HEK293 (cell line): Measurements from ENCODE around the gene ALLC.

Experiments used
- CTCF ChIA-PET: fragments of 350-600 bp; formaldehyde crosslinking; extraction: SDS; loops from one replicate; lab custom pipeline; 2021; ENCODE audit warnings: antibody characterized with exemption; lab: Yijun Ruan, JAX
- POLR2A ChIA-PET: fragments of 300-600 bp; formaldehyde crosslinking; extraction: SDS; loops from one replicate; lab custom pipeline; 2020; ENCODE audit warnings: antibody characterized with exemption, inconsistent platforms; lab: Yijun Ruan, JAX
- H3K27ac ChIP-seq: fragments of 200-500 bp; sonication (Bioruptor generic); 2 replicates; pipeline ENCODE4 v1.5.1; 2014; ENCODE audit warnings: low read depth, low read length, control low read depth, inconsistent platforms; ENCODE audit errors: extremely low read depth
- H3K36me3 ChIP-seq, 2 experiments: fragments of 200-500 bp in 1 of 2; sonication (Bioruptor generic) in 1 of 2; 1 replicate in 1 of 2; 2 replicates in 1 of 2; pipeline ENCODE4 v1.5.1; 2014 to 2017; ENCODE audit warnings: inconsistent platforms in 2 of 2, low read length in 2 of 2; ENCODE audit not compliant: control insufficient read depth in 2 of 2, insufficient read depth in 1 of 2
- H3K4me1 ChIP-seq: fragments of 200-500 bp; sonication (Bioruptor generic); 2 replicates; pipeline ENCODE4 v1.5.1; 2014; ENCODE audit warnings: mild to moderate bottlenecking, low read length, inconsistent platforms; ENCODE audit not compliant: control insufficient read depth, insufficient read depth
- H3K4me3 ChIP-seq: 2 replicates; pipeline ENCODE4 v1.5.1; 2011; ENCODE audit warnings: low read depth, mild to moderate bottlenecking, control low read depth, low read length, moderate library complexity
- H3K9me3 ChIP-seq: fragments of 200-500 bp; sonication (Bioruptor generic); 2 replicates; pipeline ENCODE4 v1.5.1; 2014; ENCODE audit warnings: low read depth, low read length, inconsistent platforms; ENCODE audit not compliant: control insufficient read depth, insufficient read depth
- ATF2 ChIP-seq: fragments of 450-650 bp; formaldehyde crosslinking; IDR thresholded peaks from 2 replicates; pipeline ENCODE4 v1.5.1; 2016; ENCODE audit warnings: missing biosample characterization, missing genetic modification characterization, low read depth
- BCL6B ChIP-seq: fragments of 450-650 bp; formaldehyde crosslinking; IDR thresholded peaks from 2 replicates; pipeline ENCODE4 v1.5.1; 2017; ENCODE audit warnings: missing biosample characterization, missing genetic modification characterization
- GLI4 ChIP-seq: fragments of 450-650 bp; formaldehyde crosslinking; IDR thresholded peaks from 2 replicates; pipeline ENCODE4 v1.5.1; 2016; ENCODE audit warnings: missing biosample characterization, missing genetic modification characterization
- SP3 ChIP-seq: fragments of 450-650 bp; formaldehyde crosslinking; IDR thresholded peaks from 2 replicates; pipeline ENCODE4 v1.5.1; 2016; ENCODE audit warnings: missing biosample characterization, missing genetic modification characterization
- ZBTB1 ChIP-seq: fragments of 450-650 bp; formaldehyde crosslinking; IDR thresholded peaks from 2 replicates; pipeline ENCODE4 v1.5.1; 2016; ENCODE audit warnings: missing biosample characterization, missing genetic modification characterization
- ZBTB21 ChIP-seq: fragments of 450-650 bp; formaldehyde crosslinking; IDR thresholded peaks from 2 replicates; pipeline ENCODE4 v1.5.1; 2017; ENCODE audit warnings: missing biosample characterization, missing genetic modification characterization
- ZIC2 ChIP-seq: fragments of 450-650 bp; formaldehyde crosslinking; IDR thresholded peaks from 2 replicates; pipeline ENCODE4 v1.5.1; 2016; ENCODE audit warnings: missing biosample characterization, missing genetic modification characterization
- ZNF133 ChIP-seq: fragments of 450-650 bp; formaldehyde crosslinking; IDR thresholded peaks from 2 replicates; pipeline ENCODE4 v1.5.1; 2016; ENCODE audit warnings: missing biosample characterization, missing genetic modification characterization
- ZNF362 ChIP-seq: fragments of 450-650 bp; formaldehyde crosslinking; IDR thresholded peaks from 2 replicates; pipeline ENCODE4 v1.5.1; 2016; ENCODE audit warnings: missing biosample characterization, missing genetic modification characterization
- ZNF37A ChIP-seq: fragments of 450-650 bp; IDR thresholded peaks from 2 replicates; pipeline ENCODE4 v1.5.1; 2018; ENCODE audit warnings: missing biosample characterization, missing genetic modification characterization
- ZNF416 ChIP-seq: fragments of 450-650 bp; formaldehyde crosslinking; IDR thresholded peaks from 2 replicates; pipeline ENCODE4 v1.5.1; 2016; ENCODE audit warnings: missing biosample characterization, missing genetic modification characterization
- ZNF530 ChIP-seq: fragments of 450-650 bp; formaldehyde crosslinking; IDR thresholded peaks from 2 replicates; pipeline ENCODE4 v1.5.1; 2016; ENCODE audit warnings: low read depth, missing biosample characterization, missing genetic modification characterization
- ZNF580 ChIP-seq: fragments of 450-650 bp; formaldehyde crosslinking; IDR thresholded peaks from 2 replicates; pipeline ENCODE4 v1.5.1; 2016; ENCODE audit warnings: missing biosample characterization, missing genetic modification characterization
- ZNF626 ChIP-seq: fragments of 450-650 bp; sonication (Bioruptor Pico); formaldehyde crosslinking; IDR thresholded peaks from 2 replicates; pipeline ENCODE4 v1.5.1; 2018; ENCODE audit warnings: missing biosample characterization, missing genetic modification characterization, inconsistent platforms
- ZNF692 ChIP-seq: fragments of 450-650 bp; formaldehyde crosslinking; IDR thresholded peaks from 2 replicates; pipeline ENCODE4 v1.5.1; 2016; ENCODE audit warnings: missing biosample characterization, missing genetic modification characterization
- ZNF707 ChIP-seq: fragments of 450-650 bp; formaldehyde crosslinking; IDR thresholded peaks from 2 replicates; pipeline ENCODE4 v1.5.1; 2016; ENCODE audit warnings: missing biosample characterization, missing genetic modification characterization
- ZSCAN4 ChIP-seq: fragments of 450-650 bp; formaldehyde crosslinking; IDR thresholded peaks from 2 replicates; pipeline ENCODE4 v1.5.1; 2017; ENCODE audit warnings: missing biosample characterization, missing genetic modification characterization

Gene ALLC

GRCh38 chr2:3620834-3621233, 37.2 kb upstream of the ALLC start:
- H3K27ac ChIP-seq, result no peak overlapping the region
- ChIA-PET CTCF (interaction anchor here (0.7 kb wide), 1 partner anchor 197 kb away, joined by 4 read pairs; no protein-coding TSS in a partner anchor), POLR2A (no interaction called here)
- H3K9me3 ChIP-seq, result no peaks in the 10 kb centered on the region
- no peaks in the 10 kb centered on the region for H3K4me1 ChIP-seq
- no peak overlapping the region for H3K4me3 ChIP-seq
- no peaks in the 10 kb centered on the region for H3K36me3 ChIP-seq
- TF ChIP-seq ZNF133 (no peak), SP3 (tag by site-specific recombination) (no peak), BCL6B (tag by site-specific recombination) (no peak), ZNF362 (tag by site-specific recombination) (no peak), ZNF580 (tag by site-specific recombination) (no peak), ZNF626 (no peak), ZBTB1 (tag by site-specific recombination) (no peak), ZBTB21 (no peak), ZNF692 (tag by site-specific recombination) (no peak), ATF2 (tag by site-specific recombination) (no peak), GLI4 (tag by site-specific recombination) (no peak), ZNF416 (no peak), ZNF707 (tag by site-specific recombination) (no peak), ZIC2 (tag by site-specific recombination) (no peak), ZNF530 (tag by site-specific recombination) (no peak)

- ChIA-PET POLR2A (no interaction called here), CTCF (no interaction called here)
- Histone ChIP-seq H3K4me3 (no peak overlapping the region), H3K36me3 (no peaks in the 10 kb centered on the region), H3K27ac (no peak overlapping the region), H3K9me3 (no peaks in the 10 kb centered on the region), H3K4me1 (no peaks in the 10 kb centered on the region)
- TF ChIP-seq ZNF37A, result no peak
- TF ChIP-seq ZNF626, result no peak
- TF ChIP-seq ZSCAN4 (tag by site-specific recombination), result no peak
Measured at GRCh38 chr2:3622967-3623366, 35.0 kb upstream of the ALLC start.
